K562 (cell line): ENCODE results near the gene KRTAP9-8. TPM values are rescaled to one million over a fixed set of nuclear protein-coding genes. Genes with fewer than 3 reads are reported as not detected.

Experiments used
- ATAC-seq: fragments of 200-7000 bp; cut with Tn5 transposase; 3 replicates; pipeline ENCODE4 v1.9.1; 2020; ENCODE audit warnings: moderate library complexity
- BruUV-seq: library from RNA; stranded (reverse); fragments of 400-500 nt; replicated peaks from 2 replicates; lab custom pipeline; 2021; lab: Mats Ljungman, UMichigan
- CTCF ChIA-PET: fragments of 300-600 bp; formaldehyde crosslinking; extraction: SDS; loops from one replicate; lab custom pipeline; 2021; ENCODE audit warnings: low intra/inter-chr PET ratio; lab: Yijun Ruan, JAX
- POLR2A ChIA-PET: fragments of 300-600, 350-650 bp; sonication (Branson Sonifier 250); formaldehyde crosslinking; extraction: SDS; loops from one replicate; lab custom pipeline; 2021; ENCODE audit warnings: antibody characterized with exemption, inconsistent platforms; lab: Yijun Ruan, JAX
- DNase-seq, 4 experiments: peaks; one replicate each; pipeline versions ENCODE4 v3.0.0 to v3.0.0-alpha.2; 2011 to 2018; ENCODE audit warnings: low spot score in 3 of 4, mixed read lengths in 3 of 4; ENCODE audit errors: extremely low read depth in 1 of 4
- FAIRE-seq: peaks from 2 replicates; lab custom pipeline; 2011; peaks lifted over from hg19 to GRCh38; lab: Jason Lieb, UNC
- H2AFZ ChIP-seq: 2 replicates; pipeline ENCODE4 v1.6.0; 2011; ENCODE audit warnings: low read depth, low read length, control low read depth, inconsistent platforms
- H3K27ac ChIP-seq: fragments of 200-600 bp; 3 replicates; pipeline ENCODE4 v1.8.0; 2011; ENCODE audit warnings: low read depth, mild to moderate bottlenecking, control low read depth, inconsistent platforms, low read length, moderate library complexity, mixed read lengths; ENCODE audit errors: extremely low read depth
- H3K27me3 ChIP-seq, 2 experiments: fragments of 300-600 bp in 1 of 2; 2 replicates in 1 of 2; 3 replicates in 1 of 2; pipeline versions ENCODE4 v1.6.0 to v1.8.0; 2011; ENCODE audit warnings: inconsistent platforms in 2 of 2, low read length in 2 of 2, mild to moderate bottlenecking in 1 of 2, mixed read lengths in 1 of 2, moderate library complexity in 1 of 2; ENCODE audit not compliant: control insufficient read depth in 2 of 2, insufficient read depth in 2 of 2
- H3K36me3 ChIP-seq: fragments of 300-600 bp; 3 replicates; pipeline ENCODE4 v1.8.0; 2011; ENCODE audit warnings: mild to moderate bottlenecking, low read length, inconsistent platforms; ENCODE audit not compliant: control insufficient read depth, insufficient read depth
- H3K4me1 ChIP-seq, 2 experiments: fragments of 200-600 bp in 1 of 2; replicated peaks in 1 of 2; 2 replicates in 1 of 2; 3 replicates in 1 of 2; pipeline versions ENCODE4 v1.5.1 to v1.8.0; 2011; ENCODE audit warnings: inconsistent platforms in 2 of 2, low read length in 2 of 2, mild to moderate bottlenecking in 1 of 2, mixed read lengths in 1 of 2, moderate library complexity in 1 of 2; ENCODE audit not compliant: control insufficient read depth in 2 of 2, insufficient read depth in 2 of 2
- H3K4me2 ChIP-seq: 2 replicates; pipeline ENCODE4 v1.6.1; 2011; ENCODE audit warnings: low read length, control low read depth, inconsistent platforms, mixed read lengths; ENCODE audit not compliant: insufficient read depth
- H3K4me3 ChIP-seq: fragments of 200-600 bp; sonication (generic), shearing (Covaris generic); 2 replicates; pipeline ENCODE4 v1.5.1; 2016; ENCODE audit warnings: control low read depth, inconsistent platforms
- H3K79me2 ChIP-seq: fragments of 200-600 bp; 3 replicates; pipeline ENCODE4 v1.8.0; 2011; ENCODE audit warnings: low read length, inconsistent platforms; ENCODE audit not compliant: control insufficient read depth, insufficient read depth
- H3K9ac ChIP-seq, 2 experiments: 2 replicates each; pipeline versions ENCODE4 v1.6.0 to v1.6.1; 2011; ENCODE audit warnings: low read depth in 2 of 2, low read length in 2 of 2, control low read depth in 1 of 2, inconsistent platforms in 1 of 2, mild to moderate bottlenecking in 1 of 2, mixed read lengths in 1 of 2; ENCODE audit not compliant: insufficient read depth in 1 of 2
- H3K9me1 ChIP-seq: one replicate; pipeline ENCODE4 v1.6.0; 2011; ENCODE audit warnings: inconsistent platforms, mild to moderate bottlenecking, low read length, moderate library complexity; ENCODE audit not compliant: control insufficient read depth, insufficient read depth
- H3K9me3 ChIP-seq: replicated peaks from 2 replicates; pipeline ENCODE4 v1.5.1; 2011; ENCODE audit warnings: low read depth, low read length, inconsistent platforms; ENCODE audit not compliant: control insufficient read depth, insufficient read depth
- H4K20me1 ChIP-seq: replicated peaks from 2 replicates; pipeline ENCODE4 v1.6.1; 2011; ENCODE audit warnings: low read length, inconsistent platforms, mixed read lengths; ENCODE audit not compliant: control insufficient read depth, insufficient read depth
- BRD9 ChIP-seq: fragments of 450-650 bp; IDR thresholded peaks from 2 replicates; pipeline ENCODE4 v1.6.1; 2018; ENCODE audit warnings: low read depth; ENCODE audit not compliant: partially characterized antibody
- CREBBP ChIP-seq: IDR thresholded peaks from one replicate; pipeline ENCODE4 v1.6.1; 2012; ENCODE audit warnings: low read depth, mild to moderate bottlenecking, control low read depth, inconsistent platforms, low read length
- DDX20 ChIP-seq: fragments of 450-650 bp; IDR thresholded peaks from 2 replicates; pipeline ENCODE4 v1.6.1; 2016; ENCODE audit warnings: missing genetic modification characterization, low read depth, mild to moderate bottlenecking, missing compliant biosample characterization, moderate library complexity
- DMBX1 ChIP-seq: fragments of 250-450 bp; sonication (Bioruptor Pico); IDR thresholded peaks from 2 replicates; pipeline ENCODE4 v1.8.0; 2022; ENCODE audit warnings: inconsistent platforms, mild to moderate bottlenecking, moderate library complexity, borderline replicate concordance
- FOXA3 ChIP-seq, 2 experiments: fragments of 450-650 bp in 1 of 2; sonication (generic) in 1 of 2; formaldehyde crosslinking; IDR thresholded peaks in 1 of 2; conservative IDR thresholded peaks in 1 of 2; 2 replicates each; pipeline versions ENCODE4 v1.4.0 to v1.8.0; 2020 to 2022; ENCODE audit warnings: mild to moderate bottlenecking in 2 of 2, missing genetic modification reagents in 1 of 2
- HDGF ChIP-seq: fragments of 450-650 bp; IDR thresholded peaks from 2 replicates; pipeline ENCODE4 v1.6.1; 2016
- TAF7 ChIP-seq: fragments of 450-650 bp; IDR thresholded peaks from 2 replicates; pipeline ENCODE4 v1.6.1; 2016; ENCODE audit warnings: missing genetic modification characterization, missing compliant biosample characterization
- TRIM28 ChIP-seq: fragments of 450-650 bp; IDR thresholded peaks from 2 replicates; pipeline ENCODE4 v1.6.1; 2017
- VEZF1 ChIP-seq: fragments of 200-800 bp; sonication (Bioruptor generic); IDR thresholded peaks from 2 replicates; pipeline ENCODE4 v1.6.1; 2017; ENCODE audit warnings: missing genetic modification characterization, missing compliant biosample characterization
- ZBTB1 ChIP-seq: sonication (generic); formaldehyde crosslinking; IDR thresholded peaks from 2 replicates; pipeline ENCODE4 v1.8.1; 2023; ENCODE audit warnings: missing genetic modification reagents, low read depth, mild to moderate bottlenecking, borderline replicate concordance
- ZNF274 ChIP-seq: IDR thresholded peaks from 2 replicates; pipeline ENCODE4 v1.6.1; 2011; ENCODE audit warnings: low read depth, mild to moderate bottlenecking, low read length, moderate library complexity, borderline replicate concordance
- ZNF655 ChIP-seq: fragments of 250-450 bp; sonication (Bioruptor Pico); IDR thresholded peaks from 2 replicates; pipeline ENCODE4 v1.5.0; 2021
- WGBS: fragments of 100-300 bp; shearing (Covaris generic); methylation state at CpG from one replicate; pipeline ENCODE4 v1.1.6; 2016; ENCODE audit warnings: low coverage, mixed read lengths; ENCODE audit not compliant: insufficient coverage; ENCODE audit errors: missing lambda C conversion rate; 5-methylcytosine and 5-hydroxymethylcytosine counted together
- in situ Hi-C: fragments of 300-500 bp; cut with MboI; formaldehyde crosslinking; loops from 4 replicates; pipeline ENCODE4 v1.15.0; 2018; ENCODE audit warnings: inconsistent platforms, mixed read lengths
- intact Hi-C: fragments of 100-400 bp; cut with micrococcal nuclease; formaldehyde crosslinking; loops from 2 replicates; pipeline ENCODE4 v1.14.2; 2022
- polyA plus RNA-seq, 8 experiments: library from polyadenylated mRNA; depleted of rRNA in 4 of 8; stranded (reverse) in 5 of 8; unstranded in 3 of 8; fragments of >200 nt; fragmentation: Nextera tagmentation in 2 of 8; fragmentation: Illumina TruSeq in 1 of 8; extraction: Ambion mirVana in 2 of 8; extraction: Trizol in 1 of 8; gene quantifications; 2 replicates each; pipeline versions ENCODE4 v1.2.1 to v1.2.3, GENCODE V29; 2011 to 2014; ENCODE audit warnings: inconsistent platforms in 1 of 8, missing spikeins in 1 of 8
- total RNA-seq, 7 experiments: library from RNA; depleted of rRNA in 6 of 7; stranded (reverse); fragments of >200 nt in 6 of 7; fragmentation: Illumina TruSeq in 2 of 7; extraction: Trizol in 2 of 7; gene quantifications; 2 replicates each; pipeline versions ENCODE4 v1.2.1 to v1.2.3, GENCODE V29; 2011 to 2021; ENCODE audit warnings: low replicate concordance in 1 of 7
- TF ChIP-seq, protein P1 (sequence below): sonication (generic); formaldehyde crosslinking; IDR thresholded peaks from 2 replicates; pipeline ENCODE4 v1.8.1; 2023; ENCODE audit warnings: mild to moderate bottlenecking, missing genetic modification reagents

Gene KRTAP9-8
- total and polyA plus RNA-seq, 9 of the 15 experiments (the other 6 are each of a cell fraction or from before 2014, with no cell fraction given), result not detected

DNA sequence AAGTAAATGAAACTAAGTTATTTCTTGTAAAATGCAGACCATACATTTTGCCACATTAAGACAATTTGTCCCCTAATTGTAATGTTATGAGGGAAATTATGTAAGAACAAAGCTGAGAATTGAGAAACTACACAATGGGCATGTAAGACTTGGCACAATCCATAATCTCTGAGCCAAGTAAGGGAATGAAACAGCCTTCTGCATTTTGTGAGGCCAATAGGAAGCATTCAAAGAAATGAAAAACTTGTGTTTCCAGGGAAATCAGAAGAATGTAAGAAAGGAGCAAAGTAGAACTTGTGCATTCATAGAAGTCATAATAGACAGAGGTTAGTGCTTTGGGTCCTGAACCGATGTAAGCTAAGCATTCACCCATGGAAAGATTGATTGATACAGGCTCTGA lies 13.5 kb downstream of the KRTAP9-8 start:
- FAIRE-seq, result no peak
- CTCF ChIA-PET, result no interaction called here
- POLR2A ChIA-PET, result no interaction called here

More for the DNA sequence above, 13.5 kb downstream of the KRTAP9-8 start:
- peak in 1 of 4 experiments; percentile 0 for DNase-seq
- WGBS, result 0% methylated on average over 1 of the region's 1 CpG
- H2AFZ ChIP-seq, result no peak overlapping the region
- no TSS peak for BruUV-seq
- in situ Hi-C loops (no loop called here), intact Hi-C loops (no loop called here)
- no peak for ATAC-seq
- no peak for TF ChIP-seq ZBTB1
- TF ChIP-seq CREBBP, result no peak
- no peak for TF ChIP-seq ZNF274
- no peak for TF ChIP-seq DMBX1 (CRISPR knock-in tag)
- no peak for TF ChIP-seq FOXA3 (CRISPR knock-in tag; conservative IDR thresholded peaks at IDR 0.05 in 1 of 2, IDR thresholded peaks at IDR 0.05 in 1 of 2)
- TF ChIP-seq VEZF1, result no peak
- no peak for TF ChIP-seq TRIM28
- no peak for TF ChIP-seq TAF7 (tag)
- TF ChIP-seq, protein P1, sequence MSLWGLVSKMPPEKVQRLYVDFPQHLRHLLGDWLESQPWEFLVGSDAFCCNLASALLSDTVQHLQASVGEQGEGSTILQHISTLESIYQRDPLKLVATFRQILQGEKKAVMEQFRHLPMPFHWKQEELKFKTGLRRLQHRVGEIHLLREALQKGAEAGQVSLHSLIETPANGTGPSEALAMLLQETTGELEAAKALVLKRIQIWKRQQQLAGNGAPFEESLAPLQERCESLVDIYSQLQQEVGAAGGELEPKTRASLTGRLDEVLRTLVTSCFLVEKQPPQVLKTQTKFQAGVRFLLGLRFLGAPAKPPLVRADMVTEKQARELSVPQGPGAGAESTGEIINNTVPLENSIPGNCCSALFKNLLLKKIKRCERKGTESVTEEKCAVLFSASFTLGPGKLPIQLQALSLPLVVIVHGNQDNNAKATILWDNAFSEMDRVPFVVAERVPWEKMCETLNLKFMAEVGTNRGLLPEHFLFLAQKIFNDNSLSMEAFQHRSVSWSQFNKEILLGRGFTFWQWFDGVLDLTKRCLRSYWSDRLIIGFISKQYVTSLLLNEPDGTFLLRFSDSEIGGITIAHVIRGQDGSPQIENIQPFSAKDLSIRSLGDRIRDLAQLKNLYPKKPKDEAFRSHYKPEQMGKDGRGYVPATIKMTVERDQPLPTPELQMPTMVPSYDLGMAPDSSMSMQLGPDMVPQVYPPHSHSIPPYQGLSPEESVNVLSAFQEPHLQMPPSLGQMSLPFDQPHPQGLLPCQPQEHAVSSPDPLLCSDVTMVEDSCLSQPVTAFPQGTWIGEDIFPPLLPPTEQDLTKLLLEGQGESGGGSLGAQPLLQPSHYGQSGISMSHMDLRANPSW (CRISPR knock-in tag), result no peak
- TF ChIP-seq HDGF, result no peak
- TF ChIP-seq DDX20 (tag), result no peak
- no peak for TF ChIP-seq BRD9
- TF ChIP-seq ZNF655 (CRISPR knock-in tag), result no peak
- H3K27me3 ChIP-seq, result peaks cover 0 to 2% of the 10 kb centered on the region in 2 experiments; a peak in 1 of 5 replicates
- H3K36me3 ChIP-seq, result no peaks in the 10 kb centered on the region
- no peak overlapping the region for H3K4me3 ChIP-seq
- H4K20me1 ChIP-seq, result no peaks in the 10 kb centered on the region
- no peaks in the 10 kb centered on the region for H3K9me3 ChIP-seq
- H3K4me1 ChIP-seq, result no peaks in the 10 kb centered on the region
- H3K4me2 ChIP-seq, result no peak overlapping the region
- no peaks in the 10 kb centered on the region for H3K79me2 ChIP-seq
- no peaks in the 10 kb centered on the region for H3K9me1 ChIP-seq
- H3K9ac ChIP-seq, result no peak overlapping the region
- no peak overlapping the region for H3K27ac ChIP-seq
